Measurements from ENCODE around the gene NCEH1. TPM values are rescaled to one million over a fixed set of nuclear protein-coding genes. Genes with fewer than 3 reads are reported as not detected.
A peak's percentile ranks its signal among the peaks of the same experiment; 100 is the strongest.

NCEH1 gene
- total and polyA plus RNA-seq, 2 of the 13 experiments (the other 11 are each of a cell fraction or from before 2014, with no cell fraction given), result 12.9 to 21.4 TPM

- TF ChIP-seq ZBTB4 (CRISPR knock-in tag; IDR thresholded peaks at IDR 0.05; ENCODE audit: borderline replicate concordance), result no peak
- no peak for TF ChIP-seq PCBP2 (optimal IDR thresholded peaks at IDR 0.05; ENCODE audit: low read depth, low read length, poor library complexity, severe bottlenecking)
- no peak for TF ChIP-seq XBP1 (CRISPR knock-in tag; IDR thresholded peaks at IDR 0.05)
- no peak for TF ChIP-seq KLF13 (CRISPR knock-in tag; IDR thresholded peaks at IDR 0.05)
- TF ChIP-seq TMF1 (CRISPR knock-in tag; IDR thresholded peaks at IDR 0.05; ENCODE audit: low read depth), result no peak
- TF ChIP-seq NPAS2 (CRISPR knock-in tag; IDR thresholded peaks at IDR 0.05; ENCODE audit: borderline replicate concordance), result no peak
- TF ChIP-seq, protein P1, sequence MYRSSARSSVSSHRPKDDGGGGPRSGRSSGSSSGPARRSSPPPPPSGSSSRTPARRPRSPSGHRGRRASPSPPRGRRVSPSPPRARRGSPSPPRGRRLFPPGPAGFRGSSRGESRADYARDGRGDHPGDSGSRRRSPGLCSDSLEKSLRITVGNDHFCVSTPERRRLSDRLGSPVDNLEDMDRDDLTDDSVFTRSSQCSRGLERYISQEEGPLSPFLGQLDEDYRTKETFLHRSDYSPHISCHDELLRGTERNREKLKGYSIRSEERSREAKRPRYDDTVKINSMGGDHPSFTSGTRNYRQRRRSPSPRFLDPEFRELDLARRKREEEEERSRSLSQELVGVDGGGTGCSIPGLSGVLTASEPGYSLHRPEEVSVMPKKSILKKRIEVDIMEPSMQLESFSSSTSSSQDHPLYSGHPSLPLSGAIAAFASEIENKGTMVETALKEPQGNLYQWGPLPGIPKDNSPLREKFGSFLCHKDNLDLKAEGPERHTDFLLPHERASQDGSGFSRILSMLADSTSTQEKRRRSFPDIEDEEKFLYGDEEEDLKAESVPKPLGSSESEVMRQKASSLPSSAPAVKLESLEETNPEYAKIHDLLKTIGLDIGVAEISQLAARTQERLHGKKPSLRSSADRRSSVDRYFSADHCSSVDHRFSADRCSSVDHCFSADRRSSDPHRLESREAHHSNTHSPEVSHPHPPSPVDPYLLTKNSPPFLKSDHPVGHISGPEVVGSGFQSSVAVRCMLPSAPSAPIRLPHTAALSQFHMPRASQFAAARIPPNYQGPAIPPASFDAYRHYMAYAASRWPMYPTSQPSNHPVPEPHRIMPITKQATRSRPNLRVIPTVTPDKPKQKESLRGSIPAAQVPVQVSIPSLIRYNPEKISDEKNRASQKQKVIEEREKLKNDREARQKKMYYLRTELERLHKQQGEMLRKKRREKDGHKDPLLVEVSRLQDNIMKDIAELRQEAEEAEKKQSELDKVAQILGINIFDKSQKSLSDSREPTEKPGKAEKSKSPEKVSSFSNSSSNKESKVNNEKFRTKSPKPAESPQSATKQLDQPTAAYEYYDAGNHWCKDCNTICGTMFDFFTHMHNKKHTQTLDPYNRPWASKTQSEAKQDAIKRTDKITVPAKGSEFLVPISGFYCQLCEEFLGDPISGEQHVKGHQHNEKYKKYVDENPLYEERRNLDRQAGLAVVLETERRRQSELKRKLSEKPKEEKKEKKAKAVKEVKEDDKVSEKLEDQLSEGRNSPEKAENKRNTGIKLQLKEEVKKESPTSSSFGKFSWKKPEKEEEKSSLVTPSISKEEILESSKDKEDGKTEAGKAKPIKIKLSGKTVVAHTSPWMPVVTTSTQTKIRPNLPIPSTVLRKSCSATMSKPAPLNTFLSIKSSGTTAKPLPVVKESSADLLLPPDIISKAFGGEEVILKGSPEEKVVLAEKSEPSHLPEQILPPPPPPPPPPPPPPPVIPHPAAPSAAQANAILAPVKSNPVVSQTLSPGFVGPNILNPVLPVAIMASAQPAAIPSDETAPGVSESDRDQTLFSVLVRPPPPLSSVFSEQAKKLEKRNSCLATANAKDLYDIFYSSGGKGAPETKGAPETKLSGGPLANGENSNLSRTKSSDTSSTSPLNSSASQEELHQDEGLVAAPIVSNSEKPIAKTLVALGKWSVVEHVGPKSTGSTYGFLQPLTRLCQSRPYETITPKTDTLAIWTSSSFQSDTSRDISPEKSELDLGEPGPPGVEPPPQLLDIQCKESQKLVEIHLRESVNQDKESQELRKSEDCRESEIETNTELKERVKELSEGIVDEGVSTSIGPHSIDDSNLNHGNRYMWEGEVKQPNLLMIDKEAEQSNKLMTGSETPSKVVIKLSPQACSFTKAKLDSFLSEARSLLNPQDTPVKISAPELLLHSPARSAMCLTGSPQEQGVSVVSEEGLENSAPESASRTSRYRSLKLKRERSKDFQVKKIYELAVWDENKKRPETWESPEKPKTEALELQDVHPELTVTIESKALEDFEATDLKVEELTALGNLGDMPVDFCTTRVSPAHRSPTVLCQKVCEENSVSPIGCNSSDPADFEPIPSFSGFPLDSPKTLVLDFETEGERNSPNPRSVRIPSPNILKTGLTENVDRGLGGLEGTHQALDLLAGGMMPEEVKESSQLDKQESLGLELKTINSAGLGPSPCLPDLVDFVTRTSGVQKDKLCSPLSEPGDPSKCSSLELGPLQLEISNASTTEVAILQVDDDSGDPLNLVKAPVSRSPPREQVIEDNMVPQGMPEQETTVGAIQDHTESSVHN (CRISPR knock-in tag; IDR thresholded peaks at IDR 0.05), result no peak
- TF ChIP-seq IRF9 (CRISPR knock-in tag; IDR thresholded peaks at IDR 0.05; ENCODE audit: borderline replicate concordance), result no peak
- no peak for TF ChIP-seq MAFG (CRISPR knock-in tag; IDR thresholded peaks at IDR 0.05)
- TF ChIP-seq ZKSCAN8 (CRISPR knock-in tag; IDR thresholded peaks at IDR 0.05; ENCODE audit: borderline replicate concordance), result no peak; the same call in 1 of the 2 replicates
- TF ChIP-seq ZBTB39 (CRISPR knock-in tag; IDR thresholded peaks at IDR 0.05), result no peak
- no peak for TF ChIP-seq GTF3A (CRISPR knock-in tag; conservative IDR thresholded peaks at IDR 0.05)
- TF ChIP-seq HOXA5 (CRISPR knock-in tag; IDR thresholded peaks at IDR 0.05), result 0 out of 2 replicates have a peak, but pooled peaks have one; percentile 38
- TF ChIP-seq HOXD1 (CRISPR knock-in tag; IDR thresholded peaks at IDR 0.05), result no peak
These were observed 109.6 kb downstream of the NCEH1 start (continued) for GRCh38 chr3:172601066-172601832.
